ENCODE results near the gene KPNA1. TPM values are rescaled to one million over a fixed set of nuclear protein-coding genes. Genes with fewer than 3 reads are reported as not detected.
"Not testable (repeated sequence)": the region's sequence is repeated elsewhere in the genome, so short reads cannot be mapped to it uniquely, and the experiment has no call there.

KPNA1 gene
- total and polyA plus RNA-seq, 11 donors: 13.5 to 127 (median 72.1) TPM

- peaks cover 0 to 14% (median 0%) of the 10 kb centered on the region in 12 donors for H3K9me3 ChIP-seq
- H3K27me3 ChIP-seq: no peaks in the 10 kb centered on the region
- no peaks in the 10 kb centered on the region for H3K36me3 ChIP-seq
- H3K27ac ChIP-seq: no peak overlapping the region
- ATAC-seq (no peak), DNase-seq (no peak)
- H3K4me1 ChIP-seq: peaks cover 0 to 54% (median 35%) of the 10 kb centered on the region in 12 donors
- H3K4me3 ChIP-seq: no peak overlapping the region
- intact Hi-C loops (cut with DNase I): loop anchor here in 3 of 10 donors (5.0 to 10.0 kb wide), 2 partner anchors 56 to 94 kb away; partner anchors contain the start of gene WDR5B (in 2 of the 3)
- TF ChIP-seq POLR2A (IDR thresholded peaks at IDR 0.05) (no peak), CTCF (IDR thresholded peaks at IDR 0.05) (no peak)
- WGBS, 4 donors: 82 to 88% (median 85%) methylated on average over 8 of the region's 8 CpGs
These were observed 3.7 kb downstream of the KPNA1 start for GRCh38 chr3:122510878-122511535.

GRCh38 chr3:122508944-122509343 is 5.8 kb downstream of the KPNA1 start:
- Histone ChIP-seq H3K4me1 (peaks cover 0 to 53% (median 38%) of the 10 kb centered on the region in 12 donors), H3K9me3 (peaks cover 0 to 14% (median 0%) of the 10 kb centered on the region in 12 donors), H3K27ac (peak overlapping the region in 1 of 12 donors; percentile 2)
- H3K36me3 ChIP-seq; intact Hi-C loops (cut with DNase I); H3K4me3 ChIP-seq; H3K27me3 ChIP-seq: not testable (repeated sequence)
- DNase-seq (peak in 1 of 5 donors; percentile 41), ATAC-seq (peak in 2 of 4 donors; percentile 53 to 56)
- 65 to 91% (median 81%) methylated on average over 9 of the region's 9 CpGs for WGBS, 4 donors

- TF ChIP-seq CTCF (IDR thresholded peaks at IDR 0.05) (no peak), POLR2A (IDR thresholded peaks at IDR 0.05) (no peak)
- no peaks in the 10 kb centered on the region for H3K36me3 ChIP-seq
- DNase-seq: no peak
- peaks cover 0 to 14% (median 0%) of the 10 kb centered on the region in 12 donors for H3K9me3 ChIP-seq
- intact Hi-C loops (cut with DNase I): no loop called here
- H3K4me1 ChIP-seq: peaks cover 0 to 49% (median 33%) of the 10 kb centered on the region in 12 donors
- no peaks in the 10 kb centered on the region for H3K27me3 ChIP-seq
- peak overlapping the region in 1 of 12 donors; percentile 2 for H3K27ac ChIP-seq
- H3K4me3 ChIP-seq: no peak overlapping the region
- 91 to 95% (median 93%) methylated on average over 2 of the region's 2 CpGs for WGBS, 4 donors
- ATAC-seq: no peak
These were observed 6.4 kb downstream of the KPNA1 start for GRCh38 chr3:122508135-122508914.

- Histone ChIP-seq H3K9me3 (peaks cover 0 to 14% (median 0%) of the 10 kb centered on the region in 12 donors), H3K36me3 (no peaks in the 10 kb centered on the region), H3K4me3 (no peak overlapping the region), H3K27ac (no peak overlapping the region), H3K27me3 (no peaks in the 10 kb centered on the region), H3K4me1 (peaks cover 4 to 49% (median 29%) of the 10 kb centered on the region in 12 donors)
- no peak for ATAC-seq
- no peak for DNase-seq
- intact Hi-C loops (cut with DNase I): no loop called here
- WGBS, 4 donors: 90 to 98% (median 95%) methylated on average over 1 of the region's 1 CpG
- TF ChIP-seq CTCF (IDR thresholded peaks at IDR 0.05): no peak
These were observed 8.3 kb downstream of the KPNA1 start for GRCh38 chr3:122506450-122506849.

Data from heart left ventricle (tissue), 16 donors.